ENCODE measurements around the gene NPAS3.

Gene NPAS3

GRCh38 chr14:33363682-33364081 lies 425.0 kb downstream of the NPAS3 start:
- Mint-ChIP-seq H3K27me3 (no peaks in the 10 kb centered on the region), H3K4me3 (no peak overlapping the region), H3K27ac (no peak overlapping the region), H3K9me3 (peaks cover 4% of the 10 kb centered on the region), H3K4me1 (no peaks in the 10 kb centered on the region), H3K36me3 (ENCODE audit: low read depth) (no peaks in the 10 kb centered on the region)
- no peak for DNase-seq
- no peak for ATAC-seq

DNA sequence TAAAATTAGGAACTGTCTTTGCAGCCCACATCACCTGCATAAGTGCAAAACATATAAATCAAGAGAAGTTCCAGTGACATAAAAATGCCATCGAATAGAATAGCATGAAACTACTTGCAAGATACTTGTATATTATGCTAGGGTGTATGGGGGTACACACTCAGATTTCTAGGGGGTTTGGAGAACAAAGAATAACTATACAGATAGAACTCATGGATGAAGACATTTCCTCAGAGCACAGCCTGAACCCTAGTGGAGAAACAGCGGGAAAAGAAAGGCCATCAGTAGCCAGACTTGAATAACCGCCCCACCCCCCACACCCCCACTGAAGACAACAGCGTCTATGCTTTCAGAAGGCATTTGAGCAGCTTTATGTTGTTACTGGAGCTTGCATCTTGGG lies 425.8 kb downstream of the NPAS3 start:
- no peaks in the 10 kb centered on the region for H3K36me3 Mint-ChIP-seq (ENCODE audit: low read depth)
- H3K4me1 Mint-ChIP-seq: no peaks in the 10 kb centered on the region
- ATAC-seq (no peak), DNase-seq (no peak)
- no peak overlapping the region for H3K4me3 Mint-ChIP-seq
- H3K27ac Mint-ChIP-seq: no peak overlapping the region
- H3K27me3 Mint-ChIP-seq: no peaks in the 10 kb centered on the region
- peaks cover 4% of the 10 kb centered on the region for H3K9me3 Mint-ChIP-seq

GRCh38 chr14:33369041-33369440 lies 430.4 kb downstream of the NPAS3 start:
- DNase-seq (no peak), ATAC-seq (no peak)
- Mint-ChIP-seq H3K36me3 (ENCODE audit: low read depth) (no peaks in the 10 kb centered on the region), H3K4me1 (no peaks in the 10 kb centered on the region), H3K27ac (no peak overlapping the region), H3K27me3 (no peaks in the 10 kb centered on the region), H3K9me3 (no peaks in the 10 kb centered on the region), H3K4me3 (no peak overlapping the region)

- no peak overlapping the region for H3K4me3 Mint-ChIP-seq
- H3K27me3 Mint-ChIP-seq: no peaks in the 10 kb centered on the region
- DNase-seq: no peak
- no peak for ATAC-seq
- no peaks in the 10 kb centered on the region for H3K9me3 Mint-ChIP-seq
- no peak overlapping the region for H3K27ac Mint-ChIP-seq
- no peaks in the 10 kb centered on the region for H3K36me3 Mint-ChIP-seq (ENCODE audit: low read depth)
- no peaks in the 10 kb centered on the region for H3K4me1 Mint-ChIP-seq
These were observed 431.3 kb downstream of the NPAS3 start for GRCh38 chr14:33369972-33370371.

GRCh38 chr14:33370426-33370825 lies 431.7 kb downstream of the NPAS3 start:
- no peak for DNase-seq
- no peaks in the 10 kb centered on the region for H3K27me3 Mint-ChIP-seq
- no peak overlapping the region for H3K27ac Mint-ChIP-seq
- no peak for ATAC-seq
- no peaks in the 10 kb centered on the region for H3K4me1 Mint-ChIP-seq
- H3K4me3 Mint-ChIP-seq: no peak overlapping the region
- H3K9me3 Mint-ChIP-seq: no peaks in the 10 kb centered on the region
- no peaks in the 10 kb centered on the region for H3K36me3 Mint-ChIP-seq (ENCODE audit: low read depth)

GRCh38 chr14:33375196-33375595 lies 436.5 kb downstream of the NPAS3 start:
- H3K36me3 Mint-ChIP-seq (ENCODE audit: low read depth): no peaks in the 10 kb centered on the region
- ATAC-seq (no peak), DNase-seq (no peak)
- no peaks in the 10 kb centered on the region for H3K27me3 Mint-ChIP-seq
- H3K9me3 Mint-ChIP-seq: no peaks in the 10 kb centered on the region
- no peak overlapping the region for H3K4me3 Mint-ChIP-seq
- H3K4me1 Mint-ChIP-seq: no peaks in the 10 kb centered on the region
- no peak overlapping the region for H3K27ac Mint-ChIP-seq

- Mint-ChIP-seq H3K27ac (no peak overlapping the region), H3K4me3 (no peak overlapping the region), H3K4me1 (no peaks in the 10 kb centered on the region), H3K27me3 (no peaks in the 10 kb centered on the region), H3K36me3 (ENCODE audit: low read depth) (no peaks in the 10 kb centered on the region), H3K9me3 (no peaks in the 10 kb centered on the region)
- ATAC-seq (no peak), DNase-seq (no peak)
These were observed 437.1 kb downstream of the NPAS3 start for GRCh38 chr14:33375786-33376185.

GRCh38 chr14:33376510-33376909 lies 437.8 kb downstream of the NPAS3 start:
- Mint-ChIP-seq H3K27ac (no peak overlapping the region), H3K4me3 (no peak overlapping the region), H3K9me3 (no peaks in the 10 kb centered on the region), H3K27me3 (no peaks in the 10 kb centered on the region), H3K36me3 (ENCODE audit: low read depth) (no peaks in the 10 kb centered on the region), H3K4me1 (no peaks in the 10 kb centered on the region)
- DNase-seq (no peak), ATAC-seq (no peak)

- ATAC-seq (no peak), DNase-seq (no peak)
- H3K9me3 Mint-ChIP-seq: no peaks in the 10 kb centered on the region
- H3K36me3 Mint-ChIP-seq (ENCODE audit: low read depth): no peaks in the 10 kb centered on the region
- H3K27me3 Mint-ChIP-seq: no peaks in the 10 kb centered on the region
- no peak overlapping the region for H3K27ac Mint-ChIP-seq
- H3K4me3 Mint-ChIP-seq: no peak overlapping the region
- H3K4me1 Mint-ChIP-seq: no peaks in the 10 kb centered on the region
These were observed 439.1 kb downstream of the NPAS3 start for GRCh38 chr14:33377596-33378390.

DNA sequence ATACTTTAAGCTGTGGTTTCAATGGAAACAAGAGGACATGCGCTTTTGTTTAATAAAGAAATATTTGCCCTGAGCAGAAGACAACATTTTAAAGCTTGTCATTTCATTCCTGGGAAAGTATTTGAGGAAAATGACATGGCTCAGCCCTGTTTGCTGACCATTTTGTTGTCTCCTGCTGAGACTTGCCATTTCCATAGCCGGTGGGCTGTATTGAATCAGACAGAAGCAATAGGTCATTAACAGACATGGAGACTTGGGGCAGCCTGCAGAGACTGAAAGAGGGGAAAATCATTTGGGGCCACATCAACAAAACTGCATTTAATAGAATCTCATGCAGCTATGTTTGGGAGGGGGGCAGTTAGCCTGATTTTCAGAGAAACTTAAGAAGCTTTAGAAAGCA lies 443.0 kb downstream of the NPAS3 start:
- H3K36me3 Mint-ChIP-seq (ENCODE audit: low read depth): no peaks in the 10 kb centered on the region
- no peaks in the 10 kb centered on the region for H3K27me3 Mint-ChIP-seq
- DNase-seq (no peak), ATAC-seq (no peak)
- no peak overlapping the region for H3K4me3 Mint-ChIP-seq
- no peaks in the 10 kb centered on the region for H3K9me3 Mint-ChIP-seq
- no peaks in the 10 kb centered on the region for H3K4me1 Mint-ChIP-seq
- H3K27ac Mint-ChIP-seq: no peak overlapping the region

- Mint-ChIP-seq H3K27ac (no peak overlapping the region), H3K4me3 (no peak overlapping the region), H3K9me3 (no peaks in the 10 kb centered on the region), H3K36me3 (ENCODE audit: low read depth) (no peaks in the 10 kb centered on the region), H3K4me1 (no peaks in the 10 kb centered on the region), H3K27me3 (peaks cover 2% of the 10 kb centered on the region)
- ATAC-seq: no peak
- no peak for DNase-seq
These were observed 447.5 kb downstream of the NPAS3 start for GRCh38 chr14:33386140-33386539.

DNA sequence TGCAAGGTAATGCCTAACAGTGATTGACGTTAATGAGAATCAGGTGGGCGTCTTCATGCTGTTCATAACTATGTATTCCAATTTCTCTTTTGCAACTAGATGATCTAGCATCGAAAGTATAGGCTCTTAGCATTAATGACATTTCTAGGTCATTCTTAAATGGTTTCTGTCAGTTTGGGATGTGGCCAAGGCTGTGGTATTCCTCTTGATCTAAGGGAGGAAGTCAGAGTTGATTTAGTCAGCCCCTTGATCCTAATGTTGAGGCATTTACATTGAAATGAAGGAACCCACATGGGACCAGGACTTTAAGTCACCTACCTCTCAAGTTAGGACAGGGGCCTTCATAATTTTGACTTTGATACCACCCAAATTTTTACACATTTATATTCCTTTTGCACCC lies 448.1 kb downstream of the NPAS3 start:
- no peak overlapping the region for H3K4me3 Mint-ChIP-seq
- H3K9me3 Mint-ChIP-seq: no peaks in the 10 kb centered on the region
- H3K27me3 Mint-ChIP-seq: peaks cover 2% of the 10 kb centered on the region
- ATAC-seq (no peak), DNase-seq (no peak)
- H3K36me3 Mint-ChIP-seq (ENCODE audit: low read depth): no peaks in the 10 kb centered on the region
- H3K27ac Mint-ChIP-seq: no peak overlapping the region
- no peaks in the 10 kb centered on the region for H3K4me1 Mint-ChIP-seq

DNA sequence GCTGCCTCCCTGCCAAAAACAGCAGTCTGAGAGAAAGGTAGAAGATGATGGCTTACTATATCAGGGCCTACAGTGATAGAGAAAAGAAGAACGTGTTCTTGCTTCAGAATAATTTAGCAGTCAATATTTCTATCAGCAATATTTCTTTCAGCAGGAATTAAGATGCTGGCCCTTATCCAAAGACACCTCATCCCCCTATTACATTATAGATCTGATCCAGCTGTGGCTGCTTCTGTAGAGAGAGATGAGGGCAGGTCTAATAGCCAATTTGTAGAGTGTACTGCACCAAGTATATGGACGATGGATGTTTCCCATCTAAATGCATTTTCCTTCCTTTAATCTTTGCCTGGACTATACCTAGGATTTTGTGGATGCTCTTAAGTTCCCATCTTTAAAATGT lies 451.7 kb downstream of the NPAS3 start:
- Mint-ChIP-seq H3K27me3 (peaks cover 2% of the 10 kb centered on the region), H3K9me3 (no peaks in the 10 kb centered on the region), H3K4me1 (no peaks in the 10 kb centered on the region), H3K36me3 (ENCODE audit: low read depth) (no peaks in the 10 kb centered on the region), H3K27ac (no peak overlapping the region), H3K4me3 (no peak overlapping the region)
- ATAC-seq (no peak), DNase-seq (no peak)

DNA sequence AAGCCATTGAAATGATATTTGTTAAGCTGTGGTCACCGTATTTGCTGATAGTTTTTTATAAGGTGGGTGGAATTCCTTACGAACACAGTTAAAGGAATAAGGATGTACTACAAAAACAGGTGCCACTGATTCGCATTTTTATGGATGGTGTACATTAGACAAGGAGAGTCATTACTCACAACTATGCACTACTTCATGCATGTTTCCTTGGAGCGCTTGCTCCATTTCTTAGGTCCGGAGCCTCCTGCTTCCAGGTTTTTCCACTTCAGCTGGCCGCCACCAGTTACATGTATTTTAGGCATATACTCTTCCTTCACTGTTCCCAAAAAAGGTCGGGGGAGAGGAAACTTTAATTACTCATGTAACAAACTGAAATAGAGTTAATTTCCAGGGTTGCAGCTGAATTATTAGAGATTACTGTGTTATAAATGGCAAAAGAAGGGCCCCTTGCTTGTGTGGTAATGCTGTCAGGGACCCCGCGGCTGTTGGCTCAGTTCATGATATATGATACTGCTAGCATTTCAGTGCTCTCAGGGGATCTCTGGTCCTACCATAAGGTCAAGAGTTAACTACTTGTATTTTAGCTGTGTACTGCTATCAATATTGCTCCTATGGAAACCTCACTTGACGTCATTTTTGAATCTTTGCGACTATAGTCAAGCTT lies 454.7 kb downstream of the NPAS3 start:
- Mint-ChIP-seq H3K4me1 (no peaks in the 10 kb centered on the region), H3K27me3 (no peaks in the 10 kb centered on the region), H3K9me3 (no peaks in the 10 kb centered on the region), H3K4me3 (no peak overlapping the region), H3K36me3 (ENCODE audit: low read depth) (no peaks in the 10 kb centered on the region), H3K27ac (no peak overlapping the region)
- no peak for DNase-seq
- no peak for ATAC-seq

- no peak overlapping the region for H3K27ac Mint-ChIP-seq
- H3K4me3 Mint-ChIP-seq: no peak overlapping the region
- ATAC-seq (no peak), DNase-seq (no peak)
- H3K36me3 Mint-ChIP-seq (ENCODE audit: low read depth): no peaks in the 10 kb centered on the region
- H3K27me3 Mint-ChIP-seq: no peaks in the 10 kb centered on the region
- no peaks in the 10 kb centered on the region for H3K9me3 Mint-ChIP-seq
- no peaks in the 10 kb centered on the region for H3K4me1 Mint-ChIP-seq
These were observed 455.3 kb downstream of the NPAS3 start for GRCh38 chr14:33393895-33394368.
